Right renal cortex interstitium (tissue), 3 donors: ENCODE data around the gene PGA4. TPM values are rescaled to one million over a fixed set of nuclear protein-coding genes. Genes with fewer than 3 reads are reported as not detected.
"Not testable (repeated sequence)": the region's sequence is repeated elsewhere in the genome, so short reads cannot be mapped to it uniquely, and the experiment has no call there.

Experiments used
- DNase-seq, 3 donors: peaks; one replicate each; pipeline ENCODE4 v3.0.0-alpha.2; 2013; ENCODE audit warnings: low read depth in 3 of 3, low spot score in 2 of 3
- polyA plus RNA-seq, 3 donors: library from polyadenylated mRNA; unstranded; fragments of 120-200 nt; gene quantifications; one replicate each; pipeline ENCODE4 v1.2.1, GENCODE V29; 2013; ENCODE audit not compliant: insufficient read length in 3 of 3

Gene PGA4
- polyA plus RNA-seq, 3 donors, result 0.43 to 0.62 (median 0.54) TPM

- DNase-seq, result not testable (repeated sequence)
Measured at GRCh38 chr11:61203873-61204272, 18.3 kb upstream of the PGA4 start.

GRCh38 chr11:61204502-61205059 is 17.6 kb upstream of the PGA4 start:
- not testable (repeated sequence) for DNase-seq

GRCh38 chr11:61207636-61208310 is 14.4 kb upstream of the PGA4 start:
- DNase-seq, result not testable (repeated sequence)

GRCh38 chr11:61210629-61211028 is 11.5 kb upstream of the PGA4 start:
- DNase-seq, result not testable (repeated sequence)

- not testable (repeated sequence) for DNase-seq
Measured at GRCh38 chr11:61211327-61211952, 10.7 kb upstream of the PGA4 start.

- DNase-seq, result not testable (repeated sequence)
Measured at GRCh38 chr11:61212202-61212601, 9.9 kb upstream of the PGA4 start.

GRCh38 chr11:61213711-61214324 is 8.3 kb upstream of the PGA4 start:
- DNase-seq, result not testable (repeated sequence)

GRCh38 chr11:61218306-61218705 is 3.8 kb upstream of the PGA4 start:
- DNase-seq, result not testable (repeated sequence)

GRCh38 chr11:61219016-61219415 is 3.1 kb upstream of the PGA4 start:
- DNase-seq, result not testable (repeated sequence)

GRCh38 chr11:61222692-61223091 is 545 bp downstream of the PGA4 start:
- not testable (repeated sequence) for DNase-seq

GRCh38 chr11:61226457-61227137 is 4.5 kb downstream of the PGA4 start:
- DNase-seq, result not testable (repeated sequence)

GRCh38 chr11:61229458-61229857 is 7.3 kb downstream of the PGA4 start:
- not testable (repeated sequence) for DNase-seq

GRCh38 chr11:61231033-61231432 is 8.9 kb downstream of the PGA4 start:
- not testable (repeated sequence) for DNase-seq

GRCh38 chr11:61231585-61231984 is 9.4 kb downstream of the PGA4 start:
- DNase-seq, result not testable (repeated sequence)

- not testable (repeated sequence) for DNase-seq
Measured at GRCh38 chr11:61232548-61233145, 10.5 kb downstream of the PGA4 start.

- not testable (repeated sequence) for DNase-seq
Measured at GRCh38 chr11:61237130-61237529, 15.0 kb downstream of the PGA4 start.

- DNase-seq, result not testable (repeated sequence)
Measured at GRCh38 chr11:61240288-61240687, 18.1 kb downstream of the PGA4 start.

GRCh38 chr11:61240875-61241274 is 18.7 kb downstream of the PGA4 start, which contains the start of gene PGA5:
TSS of gene PGA5 (plus strand) at chr11:61241175. CDS start at chr11:61241227, 52 bp downstream.
- not testable (repeated sequence) for DNase-seq

- DNase-seq, result not testable (repeated sequence)
Measured at GRCh38 chr11:61241526-61241925, 19.4 kb downstream of the PGA4 start.

GRCh38 chr11:61245284-61245964 is 23.3 kb downstream of the PGA4 start:
- DNase-seq, result not testable (repeated sequence)
